ENCODE measurements around the gene MED10. TPM values are rescaled to one million over a fixed set of nuclear protein-coding genes. Genes with fewer than 3 reads are reported as not detected.
A peak's percentile ranks its signal among the peaks of the same experiment; 100 is the strongest.

Gene MED10
- total RNA-seq, 1 donor from 2014 or later: 32.7 TPM

DNA sequence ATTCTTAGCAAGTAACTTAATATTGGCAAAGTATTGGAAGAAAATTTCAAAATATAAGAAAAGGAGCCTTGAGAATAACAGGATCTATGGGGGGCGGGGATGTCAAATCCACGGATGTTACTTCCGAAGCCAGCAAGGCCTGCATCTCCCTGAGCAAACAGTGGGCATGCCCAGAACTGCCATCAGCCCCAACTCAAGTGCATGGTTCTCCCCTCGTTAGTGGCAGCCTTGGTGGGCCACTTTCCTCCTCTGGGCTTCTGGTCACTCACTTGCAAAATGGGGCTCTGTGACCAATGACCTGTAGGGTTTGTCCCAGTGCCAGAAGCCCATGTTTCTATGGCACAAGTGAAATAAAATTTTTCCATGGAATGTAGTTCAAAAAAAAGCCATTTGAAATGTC is 27.2 kb upstream of the MED10 start:
- peak; percentile 40 to 43 for DNase-seq (ENCODE audit: extremely low spot score in 2 of 2)
- TF ChIP-seq POLR2AphosphoS5 (IDR thresholded peaks at IDR 0.05; ENCODE audit: insufficient read depth in 1 of 2, low read depth in 1 of 2) (no peak), POLR2A (IDR thresholded peaks at IDR 0.05) (no peak)
- TF ChIP-seq, protein P1, sequence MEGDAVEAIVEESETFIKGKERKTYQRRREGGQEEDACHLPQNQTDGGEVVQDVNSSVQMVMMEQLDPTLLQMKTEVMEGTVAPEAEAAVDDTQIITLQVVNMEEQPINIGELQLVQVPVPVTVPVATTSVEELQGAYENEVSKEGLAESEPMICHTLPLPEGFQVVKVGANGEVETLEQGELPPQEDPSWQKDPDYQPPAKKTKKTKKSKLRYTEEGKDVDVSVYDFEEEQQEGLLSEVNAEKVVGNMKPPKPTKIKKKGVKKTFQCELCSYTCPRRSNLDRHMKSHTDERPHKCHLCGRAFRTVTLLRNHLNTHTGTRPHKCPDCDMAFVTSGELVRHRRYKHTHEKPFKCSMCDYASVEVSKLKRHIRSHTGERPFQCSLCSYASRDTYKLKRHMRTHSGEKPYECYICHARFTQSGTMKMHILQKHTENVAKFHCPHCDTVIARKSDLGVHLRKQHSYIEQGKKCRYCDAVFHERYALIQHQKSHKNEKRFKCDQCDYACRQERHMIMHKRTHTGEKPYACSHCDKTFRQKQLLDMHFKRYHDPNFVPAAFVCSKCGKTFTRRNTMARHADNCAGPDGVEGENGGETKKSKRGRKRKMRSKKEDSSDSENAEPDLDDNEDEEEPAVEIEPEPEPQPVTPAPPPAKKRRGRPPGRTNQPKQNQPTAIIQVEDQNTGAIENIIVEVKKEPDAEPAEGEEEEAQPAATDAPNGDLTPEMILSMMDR (IDR thresholded peaks at IDR 0.05): no peak

DNA sequence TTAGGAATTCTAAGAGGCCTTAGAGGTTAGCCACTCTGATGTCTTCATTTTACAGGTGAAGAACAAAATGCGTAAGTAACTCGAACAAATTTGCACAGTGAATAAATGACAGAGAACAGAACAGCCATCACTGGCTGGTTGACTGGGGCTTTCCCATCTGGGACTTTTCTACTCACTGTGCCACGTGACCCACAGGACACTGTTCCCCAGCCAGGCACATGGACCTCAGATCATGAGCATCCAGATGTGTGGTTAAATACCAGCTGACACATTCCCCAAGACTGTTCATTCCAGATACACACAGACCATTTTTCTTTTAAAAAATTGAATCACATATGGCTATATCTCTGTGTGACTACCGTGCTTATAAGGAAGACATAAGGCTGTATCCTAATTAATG is 25.8 kb upstream of the MED10 start:
- peak; percentile 27 to 81 for DNase-seq (ENCODE audit: extremely low spot score in 2 of 2)
- TF ChIP-seq POLR2A (IDR thresholded peaks at IDR 0.05): no peak
- Histone ChIP-seq H3K4me3 (no peak overlapping the region), H3K36me3 (no peaks in the 10 kb centered on the region), H3K27me3 (no peaks in the 10 kb centered on the region), H3K9me3 (no peaks in the 10 kb centered on the region), H3K27ac (no peak overlapping the region), H3K4me1 (no peaks in the 10 kb centered on the region)
- intact Hi-C loops (cut with DNase I): no loop called here

More for the DNA sequence above, 27.2 kb upstream of the MED10 start:
- Histone ChIP-seq H3K9me3 (no peaks in the 10 kb centered on the region), H3K36me3 (no peaks in the 10 kb centered on the region), H3K4me1 (no peaks in the 10 kb centered on the region), H3K27ac (no peak overlapping the region), H3K4me3 (no peak overlapping the region), H3K27me3 (no peaks in the 10 kb centered on the region)
- intact Hi-C loops (cut with DNase I): no loop called here

GRCh38 chr5:6403416-6403815 is 25.1 kb upstream of the MED10 start:
- no peak for TF ChIP-seq POLR2A (IDR thresholded peaks at IDR 0.05)
- TF ChIP-seq, protein P1 (IDR thresholded peaks at IDR 0.05): no peak
- no peak for TF ChIP-seq POLR2AphosphoS5 (IDR thresholded peaks at IDR 0.05; ENCODE audit: insufficient read depth in 1 of 2, low read depth in 1 of 2)
- Histone ChIP-seq H3K36me3 (no peaks in the 10 kb centered on the region), H3K27ac (no peak overlapping the region), H3K4me1 (no peaks in the 10 kb centered on the region), H3K9me3 (no peaks in the 10 kb centered on the region), H3K4me3 (no peak overlapping the region), H3K27me3 (no peaks in the 10 kb centered on the region)
- intact Hi-C loops (cut with DNase I): no loop called here
- DNase-seq (ENCODE audit: extremely low spot score in 2 of 2): peak; percentile 14 to 56

DNA sequence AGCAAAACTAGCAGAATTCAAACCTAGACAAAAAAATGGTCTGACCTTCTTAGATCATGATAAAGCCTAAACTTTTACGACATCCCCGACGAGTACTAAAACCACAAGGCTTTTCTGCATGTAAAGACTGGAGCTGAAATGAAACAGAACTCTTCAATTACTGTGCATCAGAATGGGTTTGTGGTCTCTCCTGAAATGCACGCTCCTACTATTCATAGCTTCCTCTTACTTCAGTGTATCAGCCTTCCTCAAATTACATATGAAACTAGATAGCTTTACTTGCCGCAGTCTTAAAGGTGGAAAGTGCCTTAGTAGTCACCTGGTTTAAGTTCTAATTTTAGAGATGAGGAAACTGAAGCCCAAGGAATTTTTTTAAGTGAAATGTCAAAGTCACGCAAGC is 24.6 kb upstream of the MED10 start:
- intact Hi-C loops (cut with DNase I): no loop called here
- no peaks in the 10 kb centered on the region for H3K4me1 ChIP-seq
- no peak overlapping the region for H3K27ac ChIP-seq
- no peaks in the 10 kb centered on the region for H3K27me3 ChIP-seq
- no peaks in the 10 kb centered on the region for H3K36me3 ChIP-seq
- no peak overlapping the region for H3K4me3 ChIP-seq
- TF ChIP-seq, protein P1 (IDR thresholded peaks at IDR 0.05): no peak
- TF ChIP-seq POLR2AphosphoS5 (IDR thresholded peaks at IDR 0.05; ENCODE audit: insufficient read depth in 1 of 2, low read depth in 1 of 2): no peak
- no peak for TF ChIP-seq POLR2A (IDR thresholded peaks at IDR 0.05)
- DNase-seq (ENCODE audit: extremely low spot score in 2 of 2): no peak
- H3K9me3 ChIP-seq: no peaks in the 10 kb centered on the region

DNA sequence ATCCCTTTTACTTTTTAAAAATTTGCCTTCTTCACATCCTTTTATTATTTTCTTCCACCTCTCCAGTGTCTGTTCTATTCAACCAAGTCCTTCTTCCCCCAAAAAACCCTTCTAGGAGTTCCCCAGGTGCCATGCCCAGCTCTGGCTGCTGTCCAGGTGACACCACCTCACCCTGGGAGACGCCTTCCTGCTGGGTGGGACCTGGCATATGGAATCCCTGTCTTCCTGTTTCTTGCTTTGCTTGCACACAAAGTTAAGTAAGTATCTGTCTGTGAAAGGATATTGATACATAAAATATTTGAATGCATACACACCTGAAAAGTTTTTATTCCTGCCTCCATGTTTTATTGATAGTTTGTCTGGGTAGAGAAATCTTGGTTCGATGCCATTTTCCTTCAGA is 23.1 kb upstream of the MED10 start:
- peak; percentile 40 to 54 for DNase-seq (ENCODE audit: extremely low spot score in 2 of 2)
- TF ChIP-seq POLR2A (IDR thresholded peaks at IDR 0.05): no peak
- TF ChIP-seq POLR2AphosphoS5 (IDR thresholded peaks at IDR 0.05; ENCODE audit: insufficient read depth in 1 of 2, low read depth in 1 of 2): no peak
- TF ChIP-seq, protein P1 (IDR thresholded peaks at IDR 0.05): no peak

More for the DNA sequence above, 23.1 kb upstream of the MED10 start:
- no peak overlapping the region for H3K4me3 ChIP-seq
- H3K9me3 ChIP-seq: no peaks in the 10 kb centered on the region
- no peaks in the 10 kb centered on the region for H3K36me3 ChIP-seq
- no peaks in the 10 kb centered on the region for H3K4me1 ChIP-seq
- intact Hi-C loops (cut with DNase I): no loop called here
- no peak overlapping the region for H3K27ac ChIP-seq
- no peaks in the 10 kb centered on the region for H3K27me3 ChIP-seq
